ENCODE data around the gene TTYH2.

The TTYH2 gene

DNA sequence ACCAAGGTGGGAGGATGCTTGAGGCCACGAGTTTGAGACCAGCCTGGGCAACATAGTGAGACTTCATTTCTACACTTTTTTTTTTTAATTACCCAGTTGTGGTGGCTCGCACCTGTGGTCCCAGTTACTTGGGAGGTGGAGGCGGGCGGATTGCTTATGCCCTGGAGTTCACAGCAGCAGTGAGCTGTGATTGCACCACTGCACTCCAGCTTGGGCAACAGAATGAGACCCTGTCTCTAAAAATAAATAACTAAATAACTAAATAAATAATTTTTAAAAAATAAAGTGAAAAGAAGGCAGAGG lies 70.0 kb downstream of the TTYH2 start:
- no peaks in the 10 kb centered on the region for H3K9me3 ChIP-seq (ENCODE audit: low read length)
- H3K9ac ChIP-seq (ENCODE audit: low read length), result no peak overlapping the region
- H3K4me1 ChIP-seq (ENCODE audit: insufficient read depth, low read length), result no peaks in the 10 kb centered on the region
- H3K4me3 ChIP-seq (ENCODE audit: low read depth in 1 of 2, low read length in 2 of 2), result no peak overlapping the region
- H3K27ac ChIP-seq (ENCODE audit: low read depth, low read length), result no peak overlapping the region
- no peaks in the 10 kb centered on the region for H3K36me3 ChIP-seq (ENCODE audit: insufficient read depth, low read length)
- no peaks in the 10 kb centered on the region for H3K27me3 ChIP-seq (ENCODE audit: control insufficient read depth in 1 of 2, insufficient read depth in 2 of 2, low read length in 2 of 2)

DNA sequence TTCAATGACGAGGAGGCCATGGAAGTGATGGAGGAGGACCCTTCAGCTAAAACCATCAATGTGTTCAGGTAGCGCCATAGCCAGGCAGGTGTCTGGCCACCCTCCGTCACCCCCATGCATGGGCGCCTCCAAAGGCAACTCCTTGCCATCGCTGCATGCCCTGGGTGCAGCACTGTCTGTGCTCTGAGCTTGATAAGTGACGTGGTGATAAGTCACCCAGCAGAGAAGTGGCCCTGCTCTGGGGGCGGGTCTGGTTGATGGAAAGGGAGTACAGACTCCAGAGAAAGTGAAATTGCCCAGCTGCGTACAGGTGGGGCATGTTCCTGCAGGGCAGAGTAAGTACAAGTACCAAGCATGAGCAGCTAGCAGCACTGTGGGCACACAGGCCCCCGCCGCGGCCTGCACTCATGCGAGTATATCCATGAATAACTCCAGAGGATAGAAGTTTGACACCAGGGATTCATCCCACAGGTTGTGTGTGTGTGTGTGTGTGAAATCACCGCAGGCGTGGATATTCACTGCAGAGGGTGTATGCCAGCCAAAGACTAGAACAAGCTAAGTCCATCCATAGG lies 73.7 kb downstream of the TTYH2 start:
- Histone ChIP-seq H3K4me1 (ENCODE audit: insufficient read depth, low read length) (no peaks in the 10 kb centered on the region), H3K4me3 (ENCODE audit: low read depth in 1 of 2, low read length in 2 of 2) (no peak overlapping the region), H3K9me3 (ENCODE audit: low read length) (no peaks in the 10 kb centered on the region), H3K27me3 (ENCODE audit: control insufficient read depth in 1 of 2, insufficient read depth in 2 of 2, low read length in 2 of 2) (no peaks in the 10 kb centered on the region), H3K9ac (ENCODE audit: low read length) (no peak overlapping the region), H3K36me3 (ENCODE audit: insufficient read depth, low read length) (no peaks in the 10 kb centered on the region), H3K27ac (ENCODE audit: low read depth, low read length) (no peak overlapping the region)

DNA sequence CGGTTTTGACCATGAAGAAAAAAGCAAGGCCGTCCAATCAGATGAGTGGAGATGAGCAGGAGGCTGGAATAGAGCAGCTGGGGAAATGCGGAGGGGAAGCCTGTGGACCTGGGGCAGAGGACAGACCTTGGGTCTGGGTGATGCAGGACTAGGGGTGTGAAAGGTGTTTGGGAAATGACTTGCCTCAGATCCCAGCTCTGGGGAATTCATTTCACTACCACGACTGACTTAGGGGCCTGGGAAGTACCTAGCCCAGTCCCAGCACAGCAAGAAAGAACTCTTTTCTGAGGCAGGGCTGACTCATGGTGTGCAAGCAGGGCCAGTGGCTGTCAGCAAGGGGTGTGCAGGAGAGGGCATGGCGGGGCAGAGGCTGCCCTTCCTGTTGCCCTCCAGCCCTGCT lies 75.4 kb downstream of the TTYH2 start:
- Histone ChIP-seq H3K9me3 (ENCODE audit: low read length) (no peaks in the 10 kb centered on the region), H3K36me3 (ENCODE audit: insufficient read depth, low read length) (no peaks in the 10 kb centered on the region), H3K4me1 (ENCODE audit: insufficient read depth, low read length) (no peaks in the 10 kb centered on the region), H3K4me3 (ENCODE audit: low read depth in 1 of 2, low read length in 2 of 2) (no peak overlapping the region), H3K9ac (ENCODE audit: low read length) (no peak overlapping the region), H3K27ac (ENCODE audit: low read depth, low read length) (no peak overlapping the region), H3K27me3 (ENCODE audit: control insufficient read depth in 1 of 2, insufficient read depth in 2 of 2, low read length in 2 of 2) (no peaks in the 10 kb centered on the region)

DNA sequence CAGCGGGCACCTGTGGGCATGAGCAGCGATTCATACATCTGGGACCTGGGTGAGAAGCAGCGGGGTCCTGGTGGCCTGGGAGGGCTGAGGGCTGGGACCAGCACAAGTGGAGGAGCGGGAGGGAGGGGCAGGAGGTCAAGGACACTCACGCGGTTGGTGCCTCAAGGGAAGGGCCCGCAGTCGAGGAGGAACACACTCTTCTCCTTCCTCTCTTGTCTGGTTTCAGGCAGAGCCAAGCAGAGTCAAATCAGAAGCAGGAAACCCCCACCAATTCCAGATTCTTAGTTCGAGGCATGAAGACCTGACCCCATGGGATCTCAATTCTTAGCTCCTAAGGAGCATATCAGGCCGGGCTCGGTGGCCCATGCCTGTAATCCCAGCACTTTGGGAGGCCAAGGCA lies 76.3 kb downstream of the TTYH2 start:
- H3K27ac ChIP-seq (ENCODE audit: low read depth, low read length), result no peak overlapping the region

DNA sequence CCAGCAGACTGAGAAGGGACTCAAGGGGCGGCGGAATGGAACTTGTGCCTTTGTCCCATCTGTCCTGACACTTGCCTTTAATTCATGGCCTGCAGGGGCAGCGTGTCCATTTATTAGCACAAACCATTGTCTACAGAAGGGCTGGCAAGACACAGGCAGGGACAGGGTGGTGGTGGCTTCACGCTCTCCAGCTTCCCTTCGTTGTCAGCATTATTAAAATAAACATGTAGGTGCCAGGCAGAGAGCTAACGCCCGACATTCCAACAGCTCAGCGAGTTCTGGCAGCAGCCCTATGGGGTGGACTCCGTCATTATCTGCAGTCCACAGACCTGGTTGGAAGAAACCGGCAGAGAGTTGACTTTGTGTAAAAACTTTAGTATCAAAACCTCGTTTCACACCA lies 77.0 kb downstream of the TTYH2 start:
- no peaks in the 10 kb centered on the region for H3K27me3 ChIP-seq (ENCODE audit: control insufficient read depth in 1 of 2, insufficient read depth in 2 of 2, low read length in 2 of 2)
- no peaks in the 10 kb centered on the region for H3K4me1 ChIP-seq (ENCODE audit: insufficient read depth, low read length)
- H3K9ac ChIP-seq (ENCODE audit: low read length), result no peak overlapping the region
- no peaks in the 10 kb centered on the region for H3K9me3 ChIP-seq (ENCODE audit: low read length)
- H3K36me3 ChIP-seq (ENCODE audit: insufficient read depth, low read length), result no peaks in the 10 kb centered on the region
- no peak overlapping the region for H3K4me3 ChIP-seq (ENCODE audit: low read depth in 1 of 2, low read length in 2 of 2)
- no peak overlapping the region for H3K27ac ChIP-seq (ENCODE audit: low read depth, low read length)

More for the DNA sequence above, 76.3 kb downstream of the TTYH2 start:
- Histone ChIP-seq H3K4me3 (ENCODE audit: low read depth in 1 of 2, low read length in 2 of 2) (no peak overlapping the region), H3K9me3 (ENCODE audit: low read length) (no peaks in the 10 kb centered on the region), H3K27me3 (ENCODE audit: control insufficient read depth in 1 of 2, insufficient read depth in 2 of 2, low read length in 2 of 2) (no peaks in the 10 kb centered on the region), H3K9ac (ENCODE audit: low read length) (no peak overlapping the region), H3K4me1 (ENCODE audit: insufficient read depth, low read length) (no peaks in the 10 kb centered on the region), H3K36me3 (ENCODE audit: insufficient read depth, low read length) (no peaks in the 10 kb centered on the region)

DNA sequence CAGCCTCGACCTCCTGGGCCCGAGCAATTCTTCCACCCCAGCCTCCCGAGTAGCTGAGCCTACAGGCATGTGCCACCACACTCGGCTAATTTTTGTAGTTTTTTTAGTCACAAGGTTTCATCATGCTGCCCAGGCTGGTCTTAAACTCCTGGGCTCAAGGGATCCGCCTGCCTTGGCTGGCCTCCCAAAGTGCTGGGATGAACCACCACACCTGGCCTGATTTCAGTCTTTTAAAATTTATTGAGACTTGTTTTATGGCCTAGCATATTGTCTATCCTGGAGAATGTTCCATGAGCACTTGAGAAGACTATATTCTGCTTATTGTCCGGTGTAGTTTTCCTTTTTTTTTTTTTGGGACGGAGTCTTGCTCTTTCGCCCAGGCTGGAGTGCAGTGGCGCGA lies 79.1 kb downstream of the TTYH2 start:
- Histone ChIP-seq H3K4me3 (ENCODE audit: low read depth in 1 of 2, low read length in 2 of 2) (no peak overlapping the region), H3K27ac (ENCODE audit: low read depth, low read length) (no peak overlapping the region), H3K9ac (ENCODE audit: low read length) (no peak overlapping the region), H3K4me1 (ENCODE audit: insufficient read depth, low read length) (no peaks in the 10 kb centered on the region), H3K36me3 (ENCODE audit: insufficient read depth, low read length) (no peaks in the 10 kb centered on the region), H3K9me3 (ENCODE audit: low read length) (no peaks in the 10 kb centered on the region), H3K27me3 (ENCODE audit: control insufficient read depth in 1 of 2, insufficient read depth in 2 of 2, low read length in 2 of 2) (no peaks in the 10 kb centered on the region)

DNA sequence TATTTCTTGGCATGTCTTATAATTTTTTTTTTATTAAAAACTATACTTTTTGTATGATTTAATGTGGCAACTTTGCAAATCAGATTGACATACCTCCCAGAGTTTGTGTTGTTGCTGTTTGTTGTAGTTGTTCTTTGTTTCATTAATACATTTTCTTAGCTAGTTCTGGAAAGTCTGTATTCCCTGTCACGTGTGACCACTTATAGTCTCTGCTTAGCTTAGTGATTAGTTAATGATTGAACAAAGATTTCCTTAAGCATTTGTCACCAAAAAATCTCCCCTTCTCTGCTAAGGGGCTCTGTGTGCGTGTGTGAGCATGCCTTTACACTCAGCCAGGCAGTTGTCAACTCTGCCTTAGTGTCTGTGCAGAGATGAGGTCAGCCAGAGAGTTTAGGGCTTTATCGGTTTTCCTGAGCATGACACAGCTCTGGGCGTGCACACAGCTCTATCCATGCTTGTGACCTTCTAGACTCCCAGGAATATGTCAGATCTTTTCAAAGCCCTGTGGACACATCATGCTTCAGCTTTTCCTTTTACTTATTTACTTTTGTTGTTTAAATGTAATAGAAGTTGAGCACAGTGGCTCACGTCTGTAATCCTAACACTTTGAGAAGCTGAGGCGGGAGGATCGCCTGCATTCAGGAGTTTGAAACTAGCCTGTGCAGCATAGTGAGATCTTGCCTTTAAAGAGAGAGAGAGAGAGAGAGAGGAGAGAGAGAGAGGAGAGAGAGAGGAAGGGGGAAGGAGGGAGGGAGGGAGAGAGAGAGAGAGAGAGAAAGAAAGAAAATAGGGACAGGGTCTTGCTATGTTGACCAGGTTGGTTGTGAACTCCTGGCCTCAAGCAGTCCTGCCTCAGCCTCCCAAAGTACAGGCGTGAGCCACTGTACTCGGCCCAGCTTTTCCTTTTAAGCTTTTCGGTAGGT lies 82.5 kb downstream of the TTYH2 start:
- H3K27ac ChIP-seq (ENCODE audit: low read depth, low read length), result no peak overlapping the region
- H3K9ac ChIP-seq (ENCODE audit: low read length), result no peak overlapping the region
- no peaks in the 10 kb centered on the region for H3K4me1 ChIP-seq (ENCODE audit: insufficient read depth, low read length)
- no peaks in the 10 kb centered on the region for H3K9me3 ChIP-seq (ENCODE audit: low read length)
- H3K36me3 ChIP-seq (ENCODE audit: insufficient read depth, low read length), result no peaks in the 10 kb centered on the region
- no peak overlapping the region for H3K4me3 ChIP-seq (ENCODE audit: low read depth in 1 of 2, low read length in 2 of 2)
- H3K27me3 ChIP-seq (ENCODE audit: control insufficient read depth in 1 of 2, insufficient read depth in 2 of 2, low read length in 2 of 2), result peaks cover 0 to 5% of the 10 kb centered on the region in 2 donors

DNA sequence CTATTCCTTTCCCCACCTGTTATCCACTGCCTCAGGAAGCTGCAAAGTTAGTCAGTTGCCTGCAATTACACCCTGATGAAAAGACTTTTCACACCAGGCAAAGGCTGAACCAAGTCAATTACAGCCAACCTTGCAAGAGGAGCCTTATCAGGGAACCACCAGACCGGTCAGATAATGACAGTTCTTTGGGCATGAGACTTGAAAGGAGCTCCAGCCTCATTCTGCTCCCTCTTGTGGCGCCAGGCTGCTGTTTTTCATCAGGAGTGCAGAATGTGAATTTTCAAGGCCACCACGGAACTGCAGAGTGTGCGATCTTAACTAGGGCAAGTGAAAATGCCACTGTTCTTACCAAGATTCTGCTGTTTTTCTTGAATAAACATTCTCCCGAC lies 83.2 kb downstream of the TTYH2 start:
- no peaks in the 10 kb centered on the region for H3K4me1 ChIP-seq (ENCODE audit: insufficient read depth, low read length)
- H3K27ac ChIP-seq (ENCODE audit: low read depth, low read length), result no peak overlapping the region
- no peaks in the 10 kb centered on the region for H3K36me3 ChIP-seq (ENCODE audit: insufficient read depth, low read length)
- H3K9me3 ChIP-seq (ENCODE audit: low read length), result no peaks in the 10 kb centered on the region
- no peak overlapping the region for H3K4me3 ChIP-seq (ENCODE audit: low read depth in 1 of 2, low read length in 2 of 2)
- H3K9ac ChIP-seq (ENCODE audit: low read length), result no peak overlapping the region
- peaks cover 0 to 6% of the 10 kb centered on the region in 2 donors for H3K27me3 ChIP-seq (ENCODE audit: control insufficient read depth in 1 of 2, insufficient read depth in 2 of 2, low read length in 2 of 2)

DNA sequence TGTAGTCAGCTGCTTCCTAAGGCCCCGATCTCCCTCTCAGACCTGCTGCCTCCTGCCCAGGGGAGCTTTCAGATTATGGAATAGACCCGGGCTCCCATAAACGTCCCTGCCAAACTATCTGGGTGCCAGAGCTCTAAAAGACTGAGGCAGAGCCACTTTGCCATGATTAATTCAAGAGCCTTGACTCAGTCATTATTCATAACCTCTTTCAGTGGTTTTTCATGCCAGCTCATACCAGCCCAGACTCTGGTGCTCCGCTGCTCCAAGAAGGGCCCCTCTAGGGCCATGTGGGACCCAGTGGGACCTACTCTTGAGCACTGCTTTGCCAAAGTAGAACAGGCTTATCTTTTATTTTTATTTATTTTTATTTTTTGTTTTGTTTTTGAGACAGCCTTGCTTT lies 84.6 kb downstream of the TTYH2 start:
- Histone ChIP-seq H3K27me3 (ENCODE audit: control insufficient read depth in 1 of 2, insufficient read depth in 2 of 2, low read length in 2 of 2) (peaks cover 0 to 6% of the 10 kb centered on the region in 2 donors), H3K4me1 (ENCODE audit: insufficient read depth, low read length) (no peaks in the 10 kb centered on the region), H3K9me3 (ENCODE audit: low read length) (no peaks in the 10 kb centered on the region), H3K9ac (ENCODE audit: low read length) (no peak overlapping the region), H3K27ac (ENCODE audit: low read depth, low read length) (no peak overlapping the region), H3K4me3 (ENCODE audit: low read depth in 1 of 2, low read length in 2 of 2) (no peak overlapping the region), H3K36me3 (ENCODE audit: insufficient read depth, low read length) (no peaks in the 10 kb centered on the region)

DNA sequence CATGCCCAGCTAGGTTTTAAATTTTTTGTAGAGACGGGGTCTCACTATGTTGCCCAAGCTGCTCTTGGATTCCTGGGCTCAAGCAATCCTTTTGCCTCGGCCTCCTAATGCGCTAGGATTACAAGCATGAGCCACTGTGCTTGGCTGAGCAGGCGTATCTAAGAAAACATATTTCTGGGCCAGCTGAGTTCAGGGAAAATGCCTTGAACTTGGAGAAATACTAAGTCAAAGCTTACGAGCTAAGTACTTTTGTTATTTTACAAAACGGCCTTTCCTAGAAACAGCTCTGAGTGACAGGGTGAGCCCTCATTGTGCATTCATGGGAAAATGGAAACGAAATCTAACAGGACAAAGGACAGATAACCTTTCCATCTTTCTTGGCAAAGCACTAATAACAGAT lies 85.4 kb downstream of the TTYH2 start:
- Histone ChIP-seq H3K4me1 (ENCODE audit: insufficient read depth, low read length) (no peaks in the 10 kb centered on the region), H3K27me3 (ENCODE audit: control insufficient read depth in 1 of 2, insufficient read depth in 2 of 2, low read length in 2 of 2) (peaks cover 0 to 6% of the 10 kb centered on the region in 2 donors), H3K4me3 (ENCODE audit: low read depth in 1 of 2, low read length in 2 of 2) (no peak overlapping the region), H3K36me3 (ENCODE audit: insufficient read depth, low read length) (no peaks in the 10 kb centered on the region), H3K9me3 (ENCODE audit: low read length) (no peaks in the 10 kb centered on the region), H3K27ac (ENCODE audit: low read depth, low read length) (no peak overlapping the region), H3K9ac (ENCODE audit: low read length) (no peak overlapping the region)

DNA sequence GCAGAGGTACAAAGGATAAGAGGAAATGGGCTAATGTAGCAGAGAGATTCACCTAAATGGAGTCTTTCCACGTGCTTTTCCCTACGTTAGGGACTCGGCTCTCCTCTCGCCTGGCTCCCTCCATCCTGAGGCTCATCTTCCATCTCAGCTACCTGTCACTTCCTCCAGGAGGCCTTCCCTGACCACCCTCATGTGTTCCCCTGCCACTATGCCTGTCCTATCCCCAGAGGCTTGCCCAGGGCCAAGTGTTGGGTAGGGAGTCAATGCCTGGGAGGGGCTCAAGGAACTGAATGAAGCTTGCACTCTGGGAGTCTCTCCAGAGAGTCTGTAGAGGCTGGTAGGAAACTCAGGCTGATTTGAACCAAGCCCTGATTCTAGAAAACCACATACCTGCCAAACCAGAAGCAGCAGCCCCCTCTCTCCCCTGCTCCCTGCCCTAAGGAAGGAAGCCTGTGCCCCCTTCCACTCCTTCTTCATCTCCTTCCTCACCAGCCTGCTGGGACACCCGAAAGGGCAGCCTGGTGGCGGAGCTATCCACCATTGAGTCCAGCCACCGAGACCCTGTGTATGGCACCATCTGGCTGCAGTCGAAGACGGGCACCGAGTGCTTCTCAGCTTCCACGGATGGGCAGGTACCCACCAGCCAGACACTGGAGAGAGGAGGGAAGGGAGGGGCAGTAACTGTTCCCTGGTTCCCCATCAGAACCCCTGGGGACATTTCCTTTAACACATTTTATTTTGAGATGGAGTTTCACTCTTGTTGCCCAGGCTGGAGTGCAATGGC lies 86.0 kb downstream of the TTYH2 start:
- H3K4me3 ChIP-seq (ENCODE audit: low read depth in 1 of 2, low read length in 2 of 2), result no peak overlapping the region
- no peak overlapping the region for H3K27ac ChIP-seq (ENCODE audit: low read depth, low read length)
- H3K9ac ChIP-seq (ENCODE audit: low read length), result no peak overlapping the region

More for the DNA sequence above, 86.0 kb downstream of the TTYH2 start:
- H3K4me1 ChIP-seq (ENCODE audit: insufficient read depth, low read length), result no peaks in the 10 kb centered on the region
- H3K9me3 ChIP-seq (ENCODE audit: low read length), result no peaks in the 10 kb centered on the region
- no peaks in the 10 kb centered on the region for H3K36me3 ChIP-seq (ENCODE audit: insufficient read depth, low read length)
- H3K27me3 ChIP-seq (ENCODE audit: control insufficient read depth in 1 of 2, insufficient read depth in 2 of 2, low read length in 2 of 2), result peaks cover 0 to 6% of the 10 kb centered on the region in 2 donors

Data from muscle layer of colon (tissue), 2 donors.